K562 (cell line): ENCODE results near the gene DPCD. TPM values are rescaled to one million over a fixed set of nuclear protein-coding genes. Genes with fewer than 3 reads are reported as not detected.

Source experiments
- BCL6 ChIP-seq: fragments of 250-450 bp; sonication (Bioruptor Pico); IDR thresholded peaks from 2 replicates; pipeline ENCODE4 v1.4.0; 2020
- CAMTA2 ChIP-seq: fragments of 250-450 bp; sonication (Bioruptor Pico); conservative IDR thresholded peaks from 2 replicates; pipeline ENCODE4 v1.5.1; 2022
- DNMT1 ChIP-seq: fragments of 450-650 bp; IDR thresholded peaks from 2 replicates; pipeline ENCODE4 v1.6.1; 2016; ENCODE audit warnings: antibody characterized with exemption, mild to moderate bottlenecking
- ETV1 ChIP-seq: fragments of 450-650 bp; conservative IDR thresholded peaks from 2 replicates; pipeline ENCODE4 v1.6.1; 2016; ENCODE audit warnings: missing genetic modification characterization, control low read depth, low read depth, missing compliant biosample characterization
- NCOR1 ChIP-seq: fragments of 450-650 bp; IDR thresholded peaks from 2 replicates; pipeline ENCODE4 v1.6.1; 2016; ENCODE audit warnings: mild to moderate bottlenecking, moderate library complexity
- SMAD4 ChIP-seq: fragments of 250-450 bp; sonication (Bioruptor Pico); conservative IDR thresholded peaks from 2 replicates; pipeline ENCODE4 v1.8.0; 2021; ENCODE audit warnings: inconsistent platforms, mild to moderate bottlenecking, moderate library complexity
- ZNF766 ChIP-seq: fragments of 200-800 bp; sonication (Bioruptor generic); conservative IDR thresholded peaks from 2 replicates; pipeline ENCODE4 v1.6.1; 2016; ENCODE audit warnings: missing genetic modification characterization, missing compliant biosample characterization
- polyA plus RNA-seq, 8 experiments: library from polyadenylated mRNA; depleted of rRNA in 4 of 8; stranded (reverse) in 5 of 8; unstranded in 3 of 8; fragments of >200 nt; fragmentation: Nextera tagmentation in 2 of 8; fragmentation: Illumina TruSeq in 1 of 8; extraction: Ambion mirVana in 2 of 8; extraction: Trizol in 1 of 8; gene quantifications; 2 replicates each; pipeline versions ENCODE4 v1.2.1 to v1.2.3, GENCODE V29; 2011 to 2014; ENCODE audit warnings: inconsistent platforms in 1 of 8, missing spikeins in 1 of 8
- total RNA-seq, 7 experiments: library from RNA; depleted of rRNA in 6 of 7; stranded (reverse); fragments of >200 nt in 6 of 7; fragmentation: Illumina TruSeq in 2 of 7; extraction: Trizol in 2 of 7; gene quantifications; 2 replicates each; pipeline versions ENCODE4 v1.2.1 to v1.2.3, GENCODE V29; 2011 to 2021; ENCODE audit warnings: low replicate concordance in 1 of 7
- TF ChIP-seq, protein P1 (sequence below): sonication (generic); formaldehyde crosslinking; IDR thresholded peaks from 2 replicates; pipeline ENCODE4 v1.8.0; 2023; ENCODE audit warnings: missing genetic modification reagents, mild to moderate bottlenecking, borderline replicate concordance
- TF ChIP-seq, protein P2 (sequence below), 2 experiments: fragments of 450-650 bp in 1 of 2; sonication (generic) in 1 of 2; formaldehyde crosslinking in 1 of 2; IDR thresholded peaks in 1 of 2; conservative IDR thresholded peaks in 1 of 2; 2 replicates each; pipeline versions ENCODE4 v1.6.1 to v1.8.1; 2016 to 2023; ENCODE audit warnings: mild to moderate bottlenecking in 2 of 2, moderate library complexity in 2 of 2, inconsistent platforms in 1 of 2, missing genetic modification reagents in 1 of 2
- TF ChIP-seq, protein P3 (sequence below): fragments of 200-400 bp; formaldehyde crosslinking; IDR thresholded peaks from 2 replicates; pipeline ENCODE4 v1.6.1; 2017; ENCODE audit warnings: mild to moderate bottlenecking, low read depth, low read length, moderate library complexity
- TF ChIP-seq, protein P4 (sequence below), 2 experiments: IDR thresholded peaks in 1 of 2; conservative IDR thresholded peaks in 1 of 2; 2 replicates each; pipeline ENCODE4 v1.6.1; 2016; ENCODE audit warnings: low read depth in 2 of 2, mild to moderate bottlenecking in 1 of 2, missing compliant biosample characterization in 1 of 2, missing genetic modification characterization in 1 of 2, moderate library complexity in 1 of 2
- TF ChIP-seq, protein P5 (sequence below): IDR thresholded peaks from 2 replicates; pipeline ENCODE4 v1.6.1; 2012; ENCODE audit warnings: low read depth, low read length, improper control_type of control experiment, borderline replicate concordance

DPCD gene
- total and polyA plus RNA-seq, 9 of the 15 experiments (the other 6 are each of a cell fraction or from before 2014, with no cell fraction given) = 12.1 to 45.2 (median 20.0) TPM

DNA sequence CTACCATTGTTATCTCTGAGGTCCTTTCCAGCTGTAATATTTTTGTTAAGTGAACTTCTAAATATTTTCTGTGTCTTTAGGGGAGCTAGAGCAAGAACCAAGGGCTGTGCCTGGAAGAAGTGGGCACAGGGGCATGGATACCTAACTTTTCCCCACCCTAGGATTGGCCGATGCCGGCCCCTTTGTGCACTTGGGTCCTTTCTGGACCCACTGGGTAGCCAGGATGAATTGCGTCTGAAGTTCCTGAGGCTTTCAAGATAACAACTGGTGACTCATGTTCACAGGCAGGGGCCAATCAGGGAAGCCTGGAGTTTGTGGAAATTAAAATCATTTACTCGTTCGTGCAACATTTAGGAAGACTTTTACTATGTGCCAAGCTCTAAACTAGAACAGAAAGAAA, 758 bp downstream of the DPCD start (continued):
- TF ChIP-seq, protein P1, sequence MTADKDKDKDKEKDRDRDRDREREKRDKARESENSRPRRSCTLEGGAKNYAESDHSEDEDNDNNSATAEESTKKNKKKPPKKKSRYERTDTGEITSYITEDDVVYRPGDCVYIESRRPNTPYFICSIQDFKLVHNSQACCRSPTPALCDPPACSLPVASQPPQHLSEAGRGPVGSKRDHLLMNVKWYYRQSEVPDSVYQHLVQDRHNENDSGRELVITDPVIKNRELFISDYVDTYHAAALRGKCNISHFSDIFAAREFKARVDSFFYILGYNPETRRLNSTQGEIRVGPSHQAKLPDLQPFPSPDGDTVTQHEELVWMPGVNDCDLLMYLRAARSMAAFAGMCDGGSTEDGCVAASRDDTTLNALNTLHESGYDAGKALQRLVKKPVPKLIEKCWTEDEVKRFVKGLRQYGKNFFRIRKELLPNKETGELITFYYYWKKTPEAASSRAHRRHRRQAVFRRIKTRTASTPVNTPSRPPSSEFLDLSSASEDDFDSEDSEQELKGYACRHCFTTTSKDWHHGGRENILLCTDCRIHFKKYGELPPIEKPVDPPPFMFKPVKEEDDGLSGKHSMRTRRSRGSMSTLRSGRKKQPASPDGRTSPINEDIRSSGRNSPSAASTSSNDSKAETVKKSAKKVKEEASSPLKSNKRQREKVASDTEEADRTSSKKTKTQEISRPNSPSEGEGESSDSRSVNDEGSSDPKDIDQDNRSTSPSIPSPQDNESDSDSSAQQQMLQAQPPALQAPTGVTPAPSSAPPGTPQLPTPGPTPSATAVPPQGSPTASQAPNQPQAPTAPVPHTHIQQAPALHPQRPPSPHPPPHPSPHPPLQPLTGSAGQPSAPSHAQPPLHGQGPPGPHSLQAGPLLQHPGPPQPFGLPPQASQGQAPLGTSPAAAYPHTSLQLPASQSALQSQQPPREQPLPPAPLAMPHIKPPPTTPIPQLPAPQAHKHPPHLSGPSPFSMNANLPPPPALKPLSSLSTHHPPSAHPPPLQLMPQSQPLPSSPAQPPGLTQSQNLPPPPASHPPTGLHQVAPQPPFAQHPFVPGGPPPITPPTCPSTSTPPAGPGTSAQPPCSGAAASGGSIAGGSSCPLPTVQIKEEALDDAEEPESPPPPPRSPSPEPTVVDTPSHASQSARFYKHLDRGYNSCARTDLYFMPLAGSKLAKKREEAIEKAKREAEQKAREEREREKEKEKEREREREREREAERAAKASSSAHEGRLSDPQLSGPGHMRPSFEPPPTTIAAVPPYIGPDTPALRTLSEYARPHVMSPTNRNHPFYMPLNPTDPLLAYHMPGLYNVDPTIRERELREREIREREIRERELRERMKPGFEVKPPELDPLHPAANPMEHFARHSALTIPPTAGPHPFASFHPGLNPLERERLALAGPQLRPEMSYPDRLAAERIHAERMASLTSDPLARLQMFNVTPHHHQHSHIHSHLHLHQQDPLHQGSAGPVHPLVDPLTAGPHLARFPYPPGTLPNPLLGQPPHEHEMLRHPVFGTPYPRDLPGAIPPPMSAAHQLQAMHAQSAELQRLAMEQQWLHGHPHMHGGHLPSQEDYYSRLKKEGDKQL (CRISPR knock-in tag) = no peak
- TF ChIP-seq, protein P2, sequence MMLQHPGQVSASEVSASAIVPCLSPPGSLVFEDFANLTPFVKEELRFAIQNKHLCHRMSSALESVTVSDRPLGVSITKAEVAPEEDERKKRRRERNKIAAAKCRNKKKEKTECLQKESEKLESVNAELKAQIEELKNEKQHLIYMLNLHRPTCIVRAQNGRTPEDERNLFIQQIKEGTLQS (IDR thresholded peaks at IDR 0.05) = peak; percentile 90
- TF ChIP-seq, protein P2 (CRISPR knock-in tag; conservative IDR thresholded peaks at IDR 0.05) = no peak; the same call in 1 of the 2 replicates
- TF ChIP-seq ZNF766 (CRISPR knock-in tag) (no peak), ETV1 (no peak), CAMTA2 (no peak), SMAD4 (CRISPR knock-in tag) (no peak), DNMT1 (no peak), BCL6 (CRISPR knock-in tag) (no peak), NCOR1 (no peak)
- TF ChIP-seq, protein P3, sequence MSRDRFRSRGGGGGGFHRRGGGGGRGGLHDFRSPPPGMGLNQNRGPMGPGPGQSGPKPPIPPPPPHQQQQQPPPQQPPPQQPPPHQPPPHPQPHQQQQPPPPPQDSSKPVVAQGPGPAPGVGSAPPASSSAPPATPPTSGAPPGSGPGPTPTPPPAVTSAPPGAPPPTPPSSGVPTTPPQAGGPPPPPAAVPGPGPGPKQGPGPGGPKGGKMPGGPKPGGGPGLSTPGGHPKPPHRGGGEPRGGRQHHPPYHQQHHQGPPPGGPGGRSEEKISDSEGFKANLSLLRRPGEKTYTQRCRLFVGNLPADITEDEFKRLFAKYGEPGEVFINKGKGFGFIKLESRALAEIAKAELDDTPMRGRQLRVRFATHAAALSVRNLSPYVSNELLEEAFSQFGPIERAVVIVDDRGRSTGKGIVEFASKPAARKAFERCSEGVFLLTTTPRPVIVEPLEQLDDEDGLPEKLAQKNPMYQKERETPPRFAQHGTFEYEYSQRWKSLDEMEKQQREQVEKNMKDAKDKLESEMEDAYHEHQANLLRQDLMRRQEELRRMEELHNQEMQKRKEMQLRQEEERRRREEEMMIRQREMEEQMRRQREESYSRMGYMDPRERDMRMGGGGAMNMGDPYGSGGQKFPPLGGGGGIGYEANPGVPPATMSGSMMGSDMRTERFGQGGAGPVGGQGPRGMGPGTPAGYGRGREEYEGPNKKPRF = no peak
- TF ChIP-seq, protein P4, sequence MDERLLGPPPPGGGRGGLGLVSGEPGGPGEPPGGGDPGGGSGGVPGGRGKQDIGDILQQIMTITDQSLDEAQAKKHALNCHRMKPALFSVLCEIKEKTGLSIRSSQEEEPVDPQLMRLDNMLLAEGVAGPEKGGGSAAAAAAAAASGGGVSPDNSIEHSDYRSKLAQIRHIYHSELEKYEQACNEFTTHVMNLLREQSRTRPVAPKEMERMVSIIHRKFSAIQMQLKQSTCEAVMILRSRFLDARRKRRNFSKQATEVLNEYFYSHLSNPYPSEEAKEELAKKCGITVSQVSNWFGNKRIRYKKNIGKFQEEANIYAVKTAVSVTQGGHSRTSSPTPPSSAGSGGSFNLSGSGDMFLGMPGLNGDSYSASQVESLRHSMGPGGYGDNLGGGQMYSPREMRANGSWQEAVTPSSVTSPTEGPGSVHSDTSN (CRISPR knock-in tag; IDR thresholded peaks at IDR 0.05; ENCODE audit: low read depth) = no peak
- TF ChIP-seq, protein P4 (tag; conservative IDR thresholded peaks at IDR 0.05; ENCODE audit: low read depth) = no peak
- TF ChIP-seq, protein P5, sequence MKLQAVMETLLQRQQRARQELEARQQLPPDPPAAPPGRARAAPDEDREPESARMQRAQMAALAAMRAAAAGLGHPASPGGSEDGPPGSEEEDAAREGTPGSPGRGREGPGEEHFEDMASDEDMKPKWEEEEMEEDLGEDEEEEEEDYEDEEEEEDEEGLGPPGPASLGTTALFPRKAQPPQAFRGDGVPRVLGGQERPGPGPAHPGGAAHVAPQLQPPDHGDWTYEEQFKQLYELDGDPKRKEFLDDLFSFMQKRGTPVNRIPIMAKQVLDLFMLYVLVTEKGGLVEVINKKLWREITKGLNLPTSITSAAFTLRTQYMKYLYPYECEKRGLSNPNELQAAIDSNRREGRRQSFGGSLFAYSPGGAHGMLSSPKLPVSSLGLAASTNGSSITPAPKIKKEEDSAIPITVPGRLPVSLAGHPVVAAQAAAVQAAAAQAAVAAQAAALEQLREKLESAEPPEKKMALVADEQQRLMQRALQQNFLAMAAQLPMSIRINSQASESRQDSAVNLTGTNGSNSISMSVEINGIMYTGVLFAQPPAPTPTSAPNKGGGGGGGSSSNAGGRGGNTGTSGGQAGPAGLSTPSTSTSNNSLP = no peak
